ENCODE data around the gene SFMBT1.
"Not testable (repeated sequence)": the region's sequence is repeated elsewhere in the genome, so short reads cannot be mapped to it uniquely, and the experiment has no call there.

The SFMBT1 gene

DNA sequence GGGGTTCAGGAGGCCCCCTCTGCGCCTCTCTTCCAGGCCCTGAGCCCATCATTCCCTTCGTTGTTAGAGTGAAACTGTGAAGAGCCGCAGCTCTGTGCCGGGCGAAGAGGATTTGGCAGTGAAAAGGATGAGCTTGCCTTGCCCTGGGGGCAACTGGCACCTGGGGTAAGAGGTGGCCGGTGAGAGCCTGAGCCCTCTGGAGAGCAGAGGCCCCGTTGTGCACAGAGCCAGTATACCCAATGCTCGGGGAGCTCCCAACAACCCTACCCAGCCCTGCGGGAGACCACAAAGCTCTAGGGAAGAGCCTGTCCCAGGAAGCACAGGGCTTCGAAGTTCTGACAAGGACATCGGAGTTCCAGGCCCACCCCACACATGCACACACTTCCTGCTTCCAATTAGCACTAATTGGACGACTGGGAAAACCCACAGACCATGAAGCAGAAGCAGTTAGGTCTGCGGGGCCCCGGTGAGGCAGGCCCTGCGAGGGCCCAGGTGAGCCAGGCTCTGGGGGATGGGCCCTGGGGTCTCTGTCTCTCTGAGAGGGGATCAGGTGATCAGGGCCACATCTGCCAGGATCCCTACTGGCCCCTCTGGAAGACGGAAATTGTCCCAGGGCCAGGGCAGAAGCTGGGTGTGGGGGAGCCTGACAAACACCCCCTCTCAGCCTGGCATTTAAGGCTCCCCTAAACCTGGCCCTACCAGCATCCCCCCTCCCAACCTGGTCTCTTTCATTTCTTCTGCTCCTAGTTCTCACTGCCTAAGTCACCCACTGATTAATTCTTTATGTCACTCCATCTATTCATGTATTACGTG lies 27.9 kb upstream of the SFMBT1 start:
- no peak for DNase-seq (ENCODE audit: low read depth)

DNA sequence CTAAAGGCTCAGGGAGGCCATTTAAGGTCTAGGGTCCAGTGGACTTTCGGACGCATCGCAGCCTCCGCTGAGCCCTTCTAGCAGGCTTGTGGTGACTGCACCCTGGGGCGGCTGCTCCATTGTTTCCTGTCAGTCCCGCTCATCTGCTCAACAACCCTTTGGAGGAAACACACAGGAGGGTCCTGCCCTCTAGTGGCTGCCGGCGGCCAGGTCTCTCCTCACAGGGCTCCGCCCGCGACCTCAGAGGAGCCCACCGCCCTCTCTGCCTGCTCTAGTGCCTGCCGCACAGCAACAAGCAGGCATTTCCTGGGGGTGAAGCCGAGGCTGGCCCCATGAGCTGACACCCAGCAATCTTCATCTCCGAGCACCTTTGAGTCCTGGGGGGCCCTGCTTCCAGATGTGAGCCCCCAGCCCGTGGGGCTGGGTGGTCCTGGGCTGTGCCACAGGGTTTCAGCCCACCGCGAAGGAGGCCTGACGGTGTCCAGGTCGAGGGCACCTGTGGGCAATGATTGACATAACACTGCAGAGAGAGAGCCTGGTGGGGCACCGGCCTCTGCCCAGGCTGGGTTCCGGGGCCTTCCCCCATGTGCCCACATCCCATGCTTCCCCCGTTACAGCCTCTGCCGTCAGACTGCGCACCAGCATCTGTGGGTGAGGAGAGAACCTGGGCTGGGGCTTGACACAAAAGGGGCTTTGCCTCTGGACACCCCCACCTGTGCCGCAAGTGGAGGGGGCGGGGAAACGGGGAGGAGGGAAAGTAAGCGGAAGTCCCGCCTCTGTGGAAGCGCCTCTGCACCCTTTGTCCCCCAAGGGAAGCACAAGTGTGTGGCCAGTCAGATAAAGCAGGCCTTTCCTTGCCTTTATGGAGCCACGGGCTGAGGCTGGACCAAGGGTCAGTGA lies 27.0 kb upstream of the SFMBT1 start:
- DNase-seq (ENCODE audit: low read depth), result peak; percentile 64

DNA sequence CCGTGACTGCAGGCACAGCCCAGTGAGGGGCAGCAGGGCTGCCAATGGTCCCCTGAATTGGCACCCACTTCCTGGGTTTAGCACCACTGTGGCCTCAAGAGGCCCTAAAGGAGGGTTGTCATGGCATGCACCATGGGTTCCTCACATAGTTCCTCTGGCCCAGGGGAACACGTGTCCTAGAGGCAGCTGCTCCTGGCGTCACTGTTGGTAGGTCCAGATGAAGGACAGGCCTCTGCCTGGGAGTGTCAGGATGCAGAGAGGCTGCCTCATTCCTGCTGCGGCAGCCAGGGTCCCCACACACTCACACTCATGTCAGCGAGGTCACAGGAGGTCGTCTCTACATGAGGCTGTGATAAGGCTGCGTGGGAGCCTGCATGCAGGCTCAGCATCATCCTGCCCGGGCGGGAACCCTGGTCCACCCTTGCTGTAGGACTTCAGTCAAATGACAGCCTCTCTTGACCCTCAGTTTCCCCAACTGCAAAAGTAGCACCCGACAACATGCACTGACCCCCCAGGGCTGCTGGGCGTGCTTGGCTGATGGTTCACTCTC lies 26.1 kb upstream of the SFMBT1 start:
- no peak for DNase-seq (ENCODE audit: low read depth)

DNA sequence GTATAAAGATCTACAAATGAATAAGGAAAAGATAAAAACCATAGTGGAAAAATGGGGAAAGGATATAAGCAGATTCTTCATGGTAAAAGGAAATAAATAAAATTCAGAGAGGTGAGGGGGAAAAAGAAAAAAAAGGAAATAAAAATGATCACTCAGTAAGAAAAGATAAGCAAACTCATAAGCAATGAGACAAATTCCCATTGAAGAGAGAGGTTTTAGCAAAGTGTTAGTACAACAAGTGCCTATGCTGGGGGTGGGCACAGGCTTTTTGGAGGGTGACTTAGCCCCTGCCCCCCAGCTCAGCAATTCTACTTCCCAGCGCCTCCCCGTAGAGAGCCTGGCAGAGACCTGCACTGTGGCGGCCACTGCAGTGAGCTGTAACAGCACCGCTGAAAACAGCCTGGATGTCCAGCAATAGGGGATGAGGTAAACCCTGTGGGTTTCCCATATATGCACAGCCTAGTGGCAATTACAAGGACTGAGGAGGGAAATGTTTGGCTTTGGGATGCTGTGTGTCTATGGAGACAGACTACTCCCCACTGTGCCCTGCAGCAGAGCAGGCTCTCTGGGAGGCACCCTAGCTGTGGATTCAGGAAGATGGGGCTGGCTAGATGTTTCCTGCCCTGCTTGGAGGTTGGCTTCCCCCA lies 23.7 kb upstream of the SFMBT1 start:
- no peak for DNase-seq (ENCODE audit: low read depth)

DNA sequence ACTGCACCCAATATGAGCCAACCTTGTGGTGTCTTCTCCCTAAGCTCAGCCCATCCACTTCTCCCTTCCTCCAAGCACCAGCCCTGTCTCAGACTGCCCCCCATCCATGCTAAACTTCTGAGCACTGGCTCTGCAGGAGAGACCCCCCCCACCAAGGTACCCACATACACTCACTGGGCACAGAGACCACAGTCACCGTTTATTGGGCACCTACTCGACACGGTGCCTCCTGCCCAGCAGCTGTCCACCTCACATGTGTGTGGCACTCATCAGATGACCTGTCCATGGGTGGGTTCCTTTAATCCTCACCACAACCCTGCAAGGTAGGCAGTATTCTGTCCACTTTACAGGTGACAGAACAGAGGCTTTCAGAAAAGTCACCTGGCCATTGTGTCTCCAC lies 22.3 kb upstream of the SFMBT1 start:
- no peak for DNase-seq (ENCODE audit: low read depth)

DNA sequence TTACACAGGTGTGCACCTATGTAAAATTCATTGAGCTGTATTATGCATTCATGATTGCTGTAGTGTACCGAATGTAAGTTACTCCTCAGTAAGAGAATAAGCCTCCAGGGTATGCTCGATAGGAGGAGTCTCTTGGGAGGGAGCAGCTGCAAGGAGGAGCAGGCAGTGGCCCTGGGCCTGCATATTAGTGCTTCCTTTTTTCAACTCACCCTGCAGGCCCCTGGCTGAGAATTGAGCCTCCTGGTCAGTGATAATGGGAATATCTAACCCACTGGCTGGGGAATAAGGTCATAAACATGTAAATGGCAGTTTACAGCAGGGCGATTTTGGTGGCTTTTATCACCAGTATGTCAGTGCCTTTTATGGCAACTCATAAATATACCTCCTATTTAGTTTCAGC lies 21.7 kb upstream of the SFMBT1 start:
- DNase-seq (ENCODE audit: low read depth), result no peak

DNA sequence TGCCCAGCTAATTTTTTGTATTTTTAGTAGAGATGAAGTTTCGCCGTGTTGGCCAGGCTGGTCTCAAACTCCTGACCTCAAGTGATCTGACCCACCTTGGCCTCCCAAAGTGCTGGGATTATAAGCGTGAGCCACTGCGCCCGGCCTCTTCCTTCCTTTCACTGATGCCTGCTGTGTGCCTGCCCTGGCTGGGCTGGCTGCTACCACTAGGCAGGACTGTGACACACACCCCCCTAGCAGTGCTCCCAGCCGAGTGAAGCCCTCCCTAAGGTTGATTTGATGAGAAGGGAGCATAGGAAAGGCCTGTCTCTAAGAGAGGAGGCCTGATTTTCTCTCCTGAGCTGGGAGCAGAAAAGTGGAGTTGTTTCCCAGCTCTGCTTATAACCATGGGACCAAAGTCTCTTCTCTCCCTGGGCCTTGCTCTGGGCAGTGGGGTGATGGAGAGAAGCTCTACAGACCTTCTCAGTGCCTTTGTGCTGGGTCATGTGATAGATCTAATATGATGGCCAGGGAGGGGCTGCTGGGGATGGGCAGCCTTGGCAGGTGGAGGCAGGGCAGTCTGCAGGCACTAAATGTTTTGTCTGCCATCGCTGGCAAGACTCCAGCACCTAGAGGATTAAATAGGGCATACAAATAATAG lies 20.1 kb upstream of the SFMBT1 start:
- DNase-seq (ENCODE audit: low read depth), result no peak

DNA sequence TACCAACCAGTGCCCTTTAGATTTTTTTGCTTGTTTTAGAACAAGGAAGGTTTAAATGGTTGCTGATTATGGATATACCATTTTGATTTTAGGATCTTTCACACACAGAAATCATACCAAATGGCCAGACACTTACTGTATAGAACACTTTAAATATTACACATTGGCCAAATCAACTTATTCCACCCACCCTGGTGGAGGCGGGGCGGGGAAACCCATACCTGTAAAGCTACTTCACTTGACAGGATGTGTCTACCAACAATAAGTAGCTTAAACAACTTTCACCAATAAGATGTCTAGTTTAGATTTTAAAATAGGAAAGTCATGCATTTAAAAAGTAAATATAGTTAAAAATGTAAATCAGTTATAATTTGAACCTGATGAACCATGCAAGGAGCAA lies 17.0 kb upstream of the SFMBT1 start:
- DNase-seq (ENCODE audit: low read depth), result no peak

DNA sequence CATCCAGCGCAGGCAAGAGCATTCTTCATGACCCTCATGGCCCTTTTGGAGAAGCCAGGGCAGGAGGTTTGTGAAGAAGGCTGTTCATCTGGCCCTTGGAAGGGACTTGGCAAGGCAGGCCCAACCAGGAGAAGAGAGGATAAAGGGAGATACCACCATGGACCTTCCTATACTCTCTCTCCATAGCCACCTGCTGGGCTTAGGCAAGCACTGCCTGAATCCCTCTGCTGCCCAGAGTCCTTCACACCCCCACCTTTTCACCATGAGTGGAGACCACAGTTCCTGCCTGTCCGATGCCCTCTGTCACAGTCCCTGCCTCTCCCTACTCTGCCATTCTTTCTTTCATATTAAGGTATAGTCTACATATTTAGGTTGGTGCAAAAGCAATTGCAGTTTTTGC lies 10.6 kb upstream of the SFMBT1 start:
- DNase-seq (ENCODE audit: low read depth), result no peak

DNA sequence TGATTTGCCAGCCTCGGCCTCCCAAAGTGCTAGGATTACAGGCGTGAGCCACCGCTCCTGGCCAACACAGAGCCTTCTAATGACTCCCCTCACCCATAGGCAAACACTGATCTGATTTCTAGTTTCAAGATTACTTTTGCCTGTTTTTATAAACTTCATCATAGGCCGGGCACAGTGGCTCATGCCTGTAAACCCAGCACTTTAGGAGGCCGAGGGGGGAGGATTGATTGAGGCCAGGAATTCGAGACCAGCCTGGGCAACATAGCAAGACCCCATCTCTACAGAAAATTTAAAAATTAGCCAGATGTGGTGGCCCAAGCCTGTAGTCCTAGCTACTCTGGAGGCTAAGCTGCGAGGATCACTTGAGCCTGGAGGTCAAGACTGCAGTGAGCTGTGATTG lies 8.4 kb upstream of the SFMBT1 start:
- DNase-seq (ENCODE audit: low read depth), result not testable (repeated sequence)

DNA sequence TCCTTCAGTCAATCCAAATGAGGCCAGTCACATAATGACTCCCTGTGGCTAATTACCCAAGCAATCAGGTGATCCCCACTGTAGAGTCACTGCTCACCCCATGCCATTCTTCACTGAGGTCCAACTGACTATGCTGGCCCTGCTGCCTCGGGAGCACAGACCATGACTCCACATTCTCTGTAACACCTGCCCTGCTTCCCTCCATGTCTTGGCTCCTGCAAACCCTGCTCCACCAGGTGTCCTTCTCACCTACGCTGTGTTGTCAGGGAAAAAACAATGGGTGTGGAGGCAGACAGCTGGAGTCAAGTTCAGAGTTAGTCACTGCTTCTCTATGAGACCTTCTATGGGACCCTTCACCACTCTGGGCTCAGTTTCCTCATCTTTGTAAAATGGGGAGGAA lies 6.1 kb upstream of the SFMBT1 start:
- no peak for DNase-seq (ENCODE audit: low read depth)

DNA sequence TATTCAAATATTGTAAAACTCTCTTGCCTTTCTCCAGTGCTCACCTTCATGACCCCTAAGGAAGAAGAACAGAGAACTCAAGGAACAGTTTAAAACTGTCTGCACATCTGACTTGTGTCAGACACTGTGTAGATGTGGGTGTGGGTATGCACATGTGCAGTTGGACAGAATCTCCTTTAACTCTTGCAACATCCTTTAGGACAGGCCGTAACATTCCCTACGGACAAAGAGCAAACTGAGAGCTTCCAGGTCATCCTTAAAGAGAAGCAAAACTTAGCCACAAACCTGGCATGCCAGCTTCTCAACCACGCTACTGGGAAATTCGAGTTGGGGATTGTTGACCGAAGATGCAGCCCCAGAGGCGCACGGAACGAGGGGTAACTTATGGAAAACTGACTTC lies 4.1 kb upstream of the SFMBT1 start:
- DNase-seq (ENCODE audit: low read depth), result no peak

DNA sequence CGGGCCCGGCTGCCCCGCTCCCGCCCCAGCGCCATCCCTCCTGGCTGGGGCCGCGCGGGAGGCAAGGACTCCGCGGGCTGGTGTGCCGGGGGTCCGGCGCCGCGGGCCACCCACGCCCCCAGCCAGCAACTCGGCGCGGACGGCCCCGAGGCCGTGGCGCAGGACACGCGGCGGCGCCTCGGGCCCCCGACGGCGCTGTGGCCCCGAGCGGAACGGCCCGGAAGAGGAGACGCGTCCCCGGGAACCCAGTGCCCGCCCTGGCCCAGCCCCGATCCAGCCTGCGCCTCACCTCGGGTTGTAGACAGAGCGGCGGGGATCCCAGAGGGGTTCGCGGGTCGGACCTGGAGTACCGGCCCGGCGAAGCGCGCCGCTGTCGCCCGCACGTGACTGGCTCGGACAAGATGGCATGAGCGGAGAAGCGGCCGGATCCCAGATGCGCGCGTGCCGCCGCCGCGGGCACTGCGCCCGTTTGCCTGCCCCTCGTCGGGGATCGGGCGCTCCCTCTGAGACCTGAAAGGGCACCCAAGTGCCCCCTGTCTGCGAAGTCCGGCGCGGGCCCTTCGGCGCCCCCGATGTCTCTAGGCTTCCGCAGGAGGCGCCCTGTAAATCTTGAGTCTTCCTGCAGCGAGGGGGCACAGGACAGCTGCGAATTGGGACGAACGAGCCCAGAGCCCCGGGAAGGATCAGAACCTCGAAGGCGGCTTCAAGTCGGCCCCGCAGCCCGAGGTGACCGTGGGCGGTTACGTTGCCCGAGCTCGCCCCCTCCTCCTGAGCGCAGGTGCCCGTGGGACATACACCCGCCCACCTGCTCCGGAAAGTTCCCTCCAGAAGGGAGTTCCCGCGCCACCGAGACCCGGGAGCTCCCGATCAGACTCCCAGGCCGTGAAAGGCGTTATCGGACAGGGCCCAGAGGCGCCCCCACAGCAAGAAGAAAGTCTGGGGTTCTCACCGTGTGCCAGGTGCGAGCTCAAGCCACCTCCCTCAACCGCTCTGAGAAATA lies 598 bp upstream of the SFMBT1 start:
- peak; percentile 27 for DNase-seq (ENCODE audit: low read depth)

DNA sequence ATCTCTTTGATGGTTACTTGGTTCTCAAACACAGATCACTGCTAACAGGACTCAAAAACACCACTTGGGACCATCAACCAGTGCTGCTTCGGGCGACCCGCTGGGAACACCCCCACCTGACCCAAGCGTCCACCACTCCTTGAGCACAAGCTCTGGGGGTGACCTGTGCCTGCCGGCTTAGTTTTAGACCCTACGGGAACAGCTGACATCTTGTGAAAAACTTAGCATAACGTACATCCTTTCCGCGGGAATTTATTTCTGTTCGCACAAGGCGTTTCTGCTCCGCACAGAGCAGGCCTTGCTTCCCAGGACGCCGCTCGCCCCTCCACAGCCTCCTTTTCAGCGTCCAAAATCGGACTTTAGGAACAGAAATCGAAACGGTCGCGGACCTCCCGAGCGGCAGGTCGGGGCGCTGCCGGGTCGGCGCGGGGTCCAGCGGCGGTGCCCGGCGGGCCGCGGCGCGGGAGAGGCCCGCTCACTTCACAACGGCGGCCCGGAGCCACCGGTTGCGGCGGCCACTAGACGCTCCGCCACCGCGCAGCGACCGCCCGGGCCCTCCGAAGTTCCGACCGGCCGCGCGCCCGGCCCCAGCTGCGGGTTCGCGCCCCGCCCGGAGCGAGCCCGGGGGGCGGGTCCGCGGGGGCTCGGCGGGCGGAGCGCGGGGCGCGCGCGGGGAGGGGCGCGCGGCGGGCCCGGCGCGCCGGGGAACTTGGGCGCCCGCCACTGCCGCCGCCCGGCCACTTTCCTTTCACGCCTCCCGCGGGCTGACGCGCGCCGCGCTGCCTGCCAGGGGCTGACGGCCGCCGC lies 959 bp downstream of the SFMBT1 start:
- peak; percentile 53 for DNase-seq (ENCODE audit: low read depth)

DNA sequence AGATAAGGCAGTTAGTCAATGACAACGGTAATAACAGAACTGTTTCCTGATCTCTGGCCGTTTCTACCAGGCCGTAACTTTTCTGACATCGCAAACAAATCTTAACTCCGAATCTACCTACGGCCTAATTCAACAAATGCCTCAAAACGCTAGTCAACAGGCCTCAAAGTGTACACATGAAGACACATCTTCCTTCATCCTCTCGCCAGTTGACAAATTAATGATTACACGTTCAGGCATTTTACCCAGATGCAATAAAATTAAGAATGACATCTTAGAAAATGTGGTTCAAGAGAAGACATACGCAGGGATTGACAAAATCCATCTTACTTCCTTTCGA lies 1.5 kb downstream of the SFMBT1 start:
- no peak for DNase-seq (ENCODE audit: low read depth)

DNA sequence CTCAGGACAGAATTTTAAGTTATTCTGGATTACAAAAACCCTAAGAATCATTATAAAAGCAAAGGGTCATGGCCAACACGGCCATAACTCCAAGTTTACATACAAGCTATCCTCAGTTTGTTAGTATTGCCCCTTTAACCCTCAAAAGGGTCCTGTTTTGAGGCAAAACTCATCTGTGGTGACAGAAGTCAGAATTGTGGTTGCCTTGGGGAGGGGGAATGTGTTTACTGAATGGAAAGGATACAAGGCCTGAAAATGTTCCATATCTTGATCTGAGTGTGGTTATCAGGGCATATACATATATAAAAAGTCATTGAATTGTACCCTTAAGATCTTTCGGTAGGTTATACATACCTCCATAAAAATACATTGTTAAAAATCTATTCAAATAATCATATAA lies 2.1 kb downstream of the SFMBT1 start:
- DNase-seq (ENCODE audit: low read depth), result no peak

DNA sequence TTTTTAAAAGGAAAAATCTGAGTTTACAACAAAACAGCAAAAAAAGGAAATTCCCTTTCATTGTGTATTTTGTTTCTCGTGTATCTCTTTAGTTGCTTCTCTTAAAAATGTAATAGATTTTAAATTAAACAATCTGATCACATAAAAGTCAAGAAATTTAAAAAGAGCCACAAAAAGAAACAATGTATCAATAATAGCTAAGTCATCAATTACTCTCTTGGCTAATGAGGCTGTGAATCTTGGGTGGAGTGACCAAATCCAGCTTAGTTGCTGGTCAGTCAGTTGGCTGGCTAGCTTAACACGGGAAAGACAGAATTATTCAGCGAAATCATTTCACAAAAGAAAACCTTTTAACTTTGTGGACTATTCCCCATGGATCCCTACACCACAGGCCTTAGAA lies 3.2 kb downstream of the SFMBT1 start:
- DNase-seq (ENCODE audit: low read depth), result no peak

DNA sequence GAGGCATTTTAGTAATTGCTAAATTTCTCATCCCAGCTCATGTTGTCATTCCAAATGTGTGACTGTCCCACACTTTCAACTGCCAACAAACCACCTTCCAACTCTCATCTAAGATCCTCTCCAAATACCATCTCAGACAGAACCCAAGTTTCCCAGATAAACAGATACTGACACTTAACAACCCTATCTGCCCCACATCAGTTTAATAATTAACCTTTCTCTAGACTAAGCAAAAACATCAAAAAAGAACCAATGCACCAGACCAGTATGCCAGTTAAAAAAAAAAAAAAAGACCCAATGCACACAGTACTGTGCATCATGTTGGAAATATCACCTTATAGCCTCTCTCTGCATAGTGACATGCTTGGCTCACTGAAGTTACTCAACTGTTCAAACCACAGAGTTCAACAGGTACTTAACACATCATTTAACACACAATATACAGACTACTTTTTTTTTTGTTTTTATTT lies 5.5 kb downstream of the SFMBT1 start:
- no peak for DNase-seq (ENCODE audit: low read depth)

DNA sequence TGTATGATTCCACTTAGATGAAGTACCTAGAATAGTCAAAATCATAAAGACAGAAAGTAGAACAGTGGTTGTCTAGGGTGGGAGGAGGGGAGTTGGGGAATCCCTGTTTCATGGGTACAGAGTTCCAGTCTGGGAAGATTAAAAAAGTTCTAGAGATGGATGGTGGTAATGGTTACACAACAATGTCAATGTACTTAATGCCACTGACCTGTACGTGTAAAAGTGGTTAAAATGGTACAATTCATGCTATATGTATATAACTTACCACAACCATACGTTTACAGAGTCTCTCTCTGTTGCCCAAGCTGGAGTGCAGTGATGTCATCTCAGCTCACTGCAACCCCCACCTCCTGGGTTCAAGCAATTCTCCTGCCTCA lies 6.5 kb downstream of the SFMBT1 start:
- DNase-seq (ENCODE audit: low read depth), result no peak
